NCI-H1417 (cell line): ENCODE results near the gene FBLN2.

Source experiments
- DNase-seq, 3 experiments: peaks; one replicate each; lab custom pipeline; 2025; lab: John Stamatoyannopoulos, UW

FBLN2 gene

DNA sequence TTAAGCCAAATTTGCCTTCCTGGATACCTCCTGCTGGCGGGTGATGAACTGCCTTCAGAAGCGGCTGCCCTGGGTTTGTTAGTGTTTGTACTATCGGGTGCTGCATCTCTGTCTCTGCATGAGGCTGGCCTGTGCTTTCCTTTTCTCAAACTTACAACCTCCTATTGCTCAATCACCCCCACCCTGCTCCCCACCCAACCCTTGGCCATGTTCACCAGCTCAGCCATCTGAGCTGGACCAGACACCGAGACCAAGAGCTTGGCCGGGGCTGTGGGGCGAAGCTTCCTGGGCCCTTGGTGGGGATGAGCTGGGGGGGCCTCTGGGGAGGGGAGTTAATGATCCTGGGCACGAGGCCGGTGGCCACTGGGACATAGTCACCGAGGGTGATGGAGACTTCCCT, 16.8 kb upstream of the FBLN2 start:
- no peak for DNase-seq

DNA sequence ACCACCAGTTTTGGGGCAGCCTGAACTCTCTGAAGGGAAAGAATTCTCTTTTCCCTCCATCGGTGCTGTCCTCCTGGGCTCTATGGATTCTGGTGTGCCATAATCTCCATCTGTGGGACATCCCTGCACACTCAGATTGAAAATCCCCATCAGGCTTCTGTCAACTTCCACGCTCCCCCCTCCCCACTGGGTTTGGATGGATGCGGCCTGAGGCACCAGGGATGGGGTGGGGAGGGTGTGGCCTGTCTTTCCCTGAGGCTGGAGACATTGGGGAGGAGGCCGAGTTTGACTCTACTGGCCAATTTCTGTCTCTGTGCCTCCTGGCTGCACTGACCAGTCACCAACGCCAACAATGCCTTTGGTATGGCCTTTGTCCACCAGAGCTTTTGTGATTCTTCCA, 16.3 kb upstream of the FBLN2 start:
- DNase-seq = no peak

DNA sequence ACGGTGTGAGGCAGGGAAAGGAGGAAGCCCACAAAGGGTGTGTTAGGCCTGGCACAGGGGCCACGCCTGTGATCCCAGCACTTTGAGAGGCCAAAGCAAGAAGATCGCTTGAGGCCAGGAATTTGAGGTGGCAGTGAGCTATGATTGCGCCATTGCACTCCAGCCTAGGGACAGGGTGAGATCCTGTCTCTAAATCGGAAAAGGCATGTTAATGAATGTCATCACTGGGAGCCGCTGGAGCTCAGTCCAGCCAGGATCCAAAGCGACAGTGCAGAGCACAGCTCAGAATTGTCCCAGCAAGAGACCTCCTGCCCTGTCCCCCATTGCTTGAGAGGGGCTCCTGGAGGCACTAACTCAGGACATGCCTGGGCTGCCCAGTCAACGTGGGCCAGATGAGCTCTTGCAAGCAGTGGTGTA, 15.0 kb upstream of the FBLN2 start:
- no peak for DNase-seq

GRCh38 chr3:13535526-13535875, 13.4 kb upstream of the FBLN2 start:
- no peak for DNase-seq

GRCh38 chr3:13535905-13536304, 13.0 kb upstream of the FBLN2 start:
- no peak for DNase-seq

- no peak for DNase-seq
Measured at GRCh38 chr3:13536432-13536831, 12.5 kb upstream of the FBLN2 start.

DNA sequence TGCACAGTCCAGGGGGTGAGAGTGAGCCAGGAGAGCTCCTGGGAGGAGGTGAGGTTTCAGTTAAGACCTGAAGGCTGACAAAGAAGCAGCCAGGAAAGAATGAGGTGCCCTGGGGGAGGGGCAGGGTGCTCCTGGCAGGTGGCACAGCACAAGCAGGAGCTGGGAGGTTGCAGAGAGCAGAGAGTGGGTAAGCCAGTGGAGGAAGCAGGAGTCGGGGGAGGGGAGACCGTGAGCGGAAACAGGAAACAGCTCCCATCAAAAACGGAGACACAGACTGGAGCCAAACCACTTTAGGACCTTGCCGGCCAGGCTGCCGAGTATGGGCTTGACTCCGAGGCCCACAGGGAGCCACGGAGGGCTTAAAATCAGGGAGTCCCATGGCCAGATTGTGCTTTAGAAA, 12.1 kb upstream of the FBLN2 start:
- DNase-seq = peak in 1 of 3 experiments; percentile 23

- no peak for DNase-seq
Measured at GRCh38 chr3:13537244-13537908, 11.5 kb upstream of the FBLN2 start.

DNA sequence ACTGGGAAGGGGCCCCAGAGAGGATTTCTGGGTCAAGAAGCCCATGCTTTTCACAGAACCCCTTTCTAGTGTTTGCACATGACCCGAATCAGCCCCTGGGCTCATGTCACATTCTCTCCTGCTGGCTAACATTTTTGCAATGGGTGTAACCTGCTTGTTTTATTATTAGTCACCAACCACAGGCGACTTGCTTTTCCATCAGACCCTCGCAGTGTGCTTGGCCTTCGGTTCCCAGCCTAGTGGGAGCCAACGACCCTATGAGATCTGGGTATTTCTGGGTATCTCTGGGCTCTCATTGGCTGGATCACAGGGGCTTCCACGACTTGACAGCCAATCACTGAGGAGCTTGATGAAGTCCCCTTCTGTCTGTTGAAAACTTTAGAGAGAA, 11.0 kb upstream of the FBLN2 start:
- DNase-seq = no peak

DNA sequence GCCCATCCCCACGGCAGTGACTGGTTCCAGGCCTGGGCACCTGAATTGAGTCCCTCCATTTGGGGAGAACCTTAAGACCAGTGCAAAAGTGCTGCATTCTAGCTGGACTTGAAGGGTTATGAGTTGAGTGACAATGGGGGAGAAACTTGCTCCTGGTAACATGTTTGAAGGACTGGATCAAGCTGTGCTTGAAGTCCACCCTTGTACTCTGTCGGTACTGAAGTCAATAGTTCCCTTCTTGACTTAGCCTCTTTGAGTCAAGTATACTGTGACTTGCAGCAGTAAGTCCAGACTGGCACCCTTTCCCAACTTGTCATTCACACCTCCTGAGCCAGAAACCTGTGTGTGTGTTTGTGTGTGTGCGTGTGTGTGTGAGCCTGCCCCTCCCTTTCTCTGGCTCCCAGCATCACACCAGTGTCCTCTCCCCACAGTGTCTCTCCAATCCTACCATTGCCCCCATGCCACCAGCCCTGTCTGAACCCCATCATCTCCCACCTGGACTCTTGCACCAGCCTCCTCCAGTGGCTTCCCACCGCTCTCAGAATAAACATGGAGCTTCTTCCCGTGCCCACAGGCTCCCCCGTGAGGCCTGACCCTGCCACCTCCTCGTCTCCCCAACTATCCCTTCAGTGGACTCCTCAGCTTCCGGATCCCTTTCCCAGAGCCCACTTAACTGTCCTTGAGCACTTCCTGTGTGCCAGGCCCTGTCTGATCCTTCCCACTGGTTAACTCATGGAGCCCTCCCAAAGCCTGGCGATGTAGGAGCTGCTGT, 10.2 kb upstream of the FBLN2 start:
- no peak for DNase-seq

DNA sequence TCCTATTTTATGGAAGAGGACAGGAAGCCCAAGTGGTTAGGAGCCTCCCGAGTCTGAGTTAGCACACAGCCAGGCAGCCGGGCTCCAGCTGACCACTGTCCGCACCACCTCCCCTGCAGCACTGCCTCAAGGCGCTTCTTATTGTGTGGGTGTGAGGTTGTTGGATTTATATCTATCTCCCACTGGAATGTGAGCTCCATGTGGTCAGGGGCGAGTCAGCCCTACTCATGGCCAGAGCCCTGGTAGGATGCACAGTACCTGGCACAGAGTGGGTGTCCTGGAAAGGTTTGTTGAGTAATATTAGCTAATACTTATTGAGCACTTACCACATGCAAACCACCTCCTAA, 9.7 kb upstream of the FBLN2 start:
- no peak for DNase-seq

DNA sequence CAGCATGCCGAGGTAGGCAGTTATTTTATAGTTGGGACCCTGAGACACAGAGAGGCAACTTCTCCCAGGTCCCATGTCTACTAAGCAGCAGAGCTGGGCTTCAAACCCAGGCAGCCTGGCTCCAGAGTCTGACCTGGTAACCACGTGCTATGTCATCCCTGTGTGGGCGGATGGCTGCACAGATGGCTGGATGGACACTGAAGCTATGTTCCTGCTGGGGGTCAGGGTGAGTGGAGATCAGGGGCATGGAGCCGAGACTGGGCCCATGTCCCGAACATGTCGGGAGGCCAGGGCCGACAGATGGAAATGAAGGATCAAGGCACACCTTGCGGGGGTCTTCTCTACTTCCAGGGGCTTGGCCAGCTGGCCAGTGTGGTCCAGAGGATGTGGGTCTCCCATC, 9.3 kb upstream of the FBLN2 start:
- DNase-seq = no peak

DNA sequence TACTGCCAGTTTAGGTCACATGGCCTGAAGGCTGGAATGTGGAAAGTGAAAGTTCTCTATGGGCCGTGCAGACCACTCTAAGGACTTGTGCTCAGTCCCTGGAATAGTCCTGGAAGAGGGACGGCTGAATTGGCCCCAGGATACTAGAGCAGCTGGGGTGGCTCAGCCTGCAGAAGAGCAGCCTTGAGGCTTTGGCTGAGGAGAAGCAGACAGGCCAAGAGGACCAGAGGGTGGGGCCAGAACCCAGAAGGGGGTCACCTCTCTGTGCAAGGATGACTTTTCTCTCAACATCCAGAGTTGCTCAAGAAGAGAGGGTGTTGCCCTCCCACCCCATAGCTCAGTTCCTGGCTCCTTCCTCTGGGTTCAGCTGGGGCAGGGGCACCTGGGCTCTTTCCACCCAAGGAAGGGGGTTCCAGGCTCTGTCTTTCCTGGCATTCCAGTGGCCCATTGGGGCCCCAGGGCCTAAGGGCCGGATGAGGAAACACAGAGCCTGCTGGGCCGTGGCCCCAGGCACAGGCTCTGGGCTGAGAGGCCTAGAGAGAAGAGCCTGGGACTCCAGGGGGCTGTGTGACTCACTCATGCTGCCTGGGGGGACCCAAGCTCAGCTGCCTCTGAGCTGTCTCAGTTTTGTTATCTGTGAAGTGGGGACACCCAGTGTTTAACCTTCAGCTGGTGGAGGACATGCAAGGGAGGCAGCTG, 8.5 kb upstream of the FBLN2 start:
- DNase-seq = no peak

GRCh38 chr3:13541691-13542090, 7.2 kb upstream of the FBLN2 start:
- DNase-seq = no peak

- DNase-seq = no peak
Measured at GRCh38 chr3:13542142-13542541, 6.8 kb upstream of the FBLN2 start.

DNA sequence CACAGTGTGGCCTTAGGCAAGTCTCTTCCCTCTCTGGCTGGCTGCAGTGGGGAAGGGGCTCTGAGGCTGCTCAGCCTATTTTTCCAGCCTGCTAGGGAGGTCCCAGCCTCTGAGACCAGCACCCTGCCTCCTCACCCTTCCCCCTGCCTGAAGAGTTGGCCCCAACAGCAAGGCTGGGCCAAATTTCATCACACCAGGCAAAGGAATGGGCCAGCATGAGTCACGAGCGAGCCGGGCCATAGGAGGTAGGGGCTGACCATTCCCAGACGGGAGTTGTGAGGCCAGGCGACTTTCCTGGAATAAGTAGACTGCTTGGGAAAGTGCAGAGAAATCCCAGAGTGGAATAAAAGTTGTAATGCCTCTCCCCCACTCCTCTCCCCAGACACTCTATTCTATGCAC, 5.7 kb upstream of the FBLN2 start:
- no peak for DNase-seq

DNA sequence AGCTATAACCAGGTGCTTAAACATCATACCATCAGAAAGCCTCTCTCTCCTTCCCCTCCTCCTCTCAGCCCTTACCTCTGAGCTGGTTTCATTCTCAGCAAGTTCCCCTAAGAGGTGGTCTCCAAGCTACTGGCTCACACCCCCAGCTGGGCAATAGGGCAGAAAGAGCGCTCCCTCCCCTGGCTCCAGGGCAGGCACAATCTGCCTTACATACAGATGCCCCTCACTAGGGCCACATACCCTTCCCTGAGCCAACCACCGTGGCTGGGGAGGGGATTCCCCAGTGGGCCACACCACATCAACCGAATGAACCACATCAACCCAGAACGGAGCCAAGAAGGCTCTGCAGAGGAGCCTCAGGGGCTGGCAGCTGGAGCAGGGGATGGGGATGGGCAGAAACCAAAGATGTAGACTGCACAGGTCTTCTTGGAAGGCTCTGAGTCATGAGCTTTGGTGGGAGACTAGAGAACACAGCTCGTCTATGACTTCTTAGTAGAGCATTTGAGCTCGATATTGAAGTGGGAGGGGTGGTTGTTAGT, 4.6 kb upstream of the FBLN2 start:
- DNase-seq = no peak

- no peak for DNase-seq
Measured at GRCh38 chr3:13544951-13545651, 3.8 kb upstream of the FBLN2 start.

DNA sequence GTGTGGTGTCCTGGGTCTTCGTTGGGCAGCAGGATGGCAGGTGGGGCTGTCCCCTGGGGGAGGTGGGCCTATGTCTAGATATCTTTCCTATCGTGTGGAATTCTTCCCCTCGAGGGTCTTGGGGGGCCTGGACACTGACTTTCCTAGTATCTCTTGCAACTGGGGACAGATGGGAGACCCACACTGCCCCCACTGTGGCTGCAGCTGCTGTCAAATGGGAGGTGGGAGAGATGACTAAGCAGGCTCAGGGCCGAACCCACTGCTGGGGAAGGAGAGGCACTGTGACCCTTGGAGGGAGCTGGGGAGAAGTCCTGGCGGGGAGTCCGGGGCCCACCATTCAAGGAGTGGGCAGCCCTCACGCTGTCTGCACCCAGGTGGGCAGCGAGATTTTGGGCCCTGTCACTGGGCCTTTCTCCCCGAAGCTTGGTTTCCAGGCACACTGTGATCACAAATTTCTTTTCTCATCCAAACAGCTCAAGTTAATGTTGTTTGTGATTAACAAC, 2.9 kb upstream of the FBLN2 start:
- no peak for DNase-seq

DNA sequence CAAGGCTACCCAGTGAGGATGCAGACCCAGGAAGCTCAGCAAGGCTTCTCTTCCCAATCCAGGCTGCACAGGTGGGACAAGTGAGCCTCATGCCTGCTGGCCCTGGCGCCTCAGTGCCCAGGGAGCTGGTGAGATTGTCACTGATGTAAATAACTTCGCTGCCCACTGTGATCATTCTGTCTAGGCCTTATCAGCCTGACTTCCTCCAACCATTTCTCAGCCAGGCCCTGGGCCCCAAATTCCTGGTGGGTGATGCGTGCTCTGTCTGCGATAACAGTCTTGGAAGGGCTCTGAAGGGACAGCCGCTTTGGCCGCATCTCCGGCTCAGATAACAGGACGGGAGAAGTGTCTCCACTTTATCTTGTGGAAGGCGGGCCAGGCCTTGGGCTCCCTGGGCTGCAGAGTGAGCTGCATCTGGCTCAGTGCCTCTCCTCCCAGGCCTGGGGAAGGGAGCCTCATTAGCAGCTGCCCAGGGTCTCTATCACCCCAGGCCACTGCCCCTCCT, 2.2 kb upstream of the FBLN2 start:
- no peak for DNase-seq

DNA sequence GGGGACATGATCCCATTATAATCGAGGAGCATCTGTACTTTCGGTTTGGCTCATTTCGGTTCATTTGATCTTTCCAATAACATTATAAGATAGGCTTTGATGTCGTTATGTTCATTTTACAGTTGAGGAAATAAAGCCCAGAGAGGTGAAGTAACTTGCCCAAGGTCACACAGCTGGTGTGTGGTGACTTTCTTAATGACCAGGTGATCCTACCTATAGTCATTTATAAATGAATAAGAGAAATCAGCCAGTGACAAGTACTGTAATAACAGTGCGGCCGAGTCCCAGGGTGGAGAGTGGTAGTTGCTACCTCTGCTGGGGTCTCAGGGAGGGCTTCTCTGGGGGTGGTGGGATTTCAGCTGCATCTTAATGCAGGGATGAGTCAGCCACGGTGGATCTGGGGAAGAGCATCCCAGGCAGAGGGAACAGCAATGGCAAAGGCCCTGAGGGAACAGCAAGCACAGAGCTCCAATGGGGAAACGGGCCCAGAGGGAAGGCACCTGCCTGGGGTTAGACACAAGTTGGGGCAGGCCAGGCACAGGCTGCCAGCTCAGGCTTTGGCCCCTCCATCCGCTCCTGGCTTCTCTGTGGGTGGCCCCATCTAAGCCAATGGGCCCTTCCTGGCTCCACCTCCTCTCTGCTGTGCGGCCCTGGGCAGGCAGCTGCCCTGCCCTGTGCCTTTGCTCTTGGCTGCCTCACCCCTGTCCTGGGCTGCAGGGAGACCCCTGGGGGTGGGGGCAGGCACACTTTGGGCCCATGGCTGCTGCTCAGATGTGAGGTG, 1.1 kb upstream of the FBLN2 start:
- no peak for DNase-seq
